GM18861 (cell line): ENCODE data around the gene KIZ.

Source experiments
- ATAC-seq: cut with Tn5 transposase; IDR thresholded peaks from one replicate; pipeline ENCODE4 v1.9.1; 2021; ENCODE audit not compliant: unreplicated experiment

The KIZ gene, protein sequence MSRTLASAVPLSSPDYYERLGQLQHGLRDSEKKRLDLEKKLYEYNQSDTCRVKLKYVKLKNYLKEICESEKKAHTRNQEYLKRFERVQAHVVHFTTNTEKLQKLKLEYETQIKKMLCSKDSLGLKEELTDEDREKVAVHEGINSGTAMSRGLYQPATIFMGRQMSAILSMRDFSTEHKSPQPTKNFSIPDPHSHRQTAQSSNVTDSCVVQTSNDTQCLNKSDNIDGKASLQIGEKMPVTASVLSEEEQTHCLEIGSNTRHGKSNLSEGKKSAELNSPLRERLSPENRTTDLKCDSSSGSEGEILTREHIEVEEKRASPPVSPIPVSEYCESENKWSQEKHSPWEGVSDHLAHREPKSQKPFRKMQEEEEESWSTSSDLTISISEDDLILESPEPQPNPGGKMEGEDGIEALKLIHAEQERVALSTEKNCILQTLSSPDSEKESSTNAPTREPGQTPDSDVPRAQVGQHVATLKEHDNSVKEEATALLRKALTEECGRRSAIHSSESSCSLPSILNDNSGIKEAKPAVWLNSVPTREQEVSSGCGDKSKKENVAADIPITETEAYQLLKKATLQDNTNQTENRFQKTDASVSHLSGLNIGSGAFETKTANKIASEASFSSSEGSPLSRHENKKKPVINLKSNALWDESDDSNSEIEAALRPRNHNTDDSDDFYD

GRCh38 chr20:21125849-21126580, at the start of gene KIZ:
Gene KIZ (plus strand): TSS chr20:21126082. CDS start chr20:21126116, 34 bp downstream.
- peak; percentile 93 for ATAC-seq

DNA sequence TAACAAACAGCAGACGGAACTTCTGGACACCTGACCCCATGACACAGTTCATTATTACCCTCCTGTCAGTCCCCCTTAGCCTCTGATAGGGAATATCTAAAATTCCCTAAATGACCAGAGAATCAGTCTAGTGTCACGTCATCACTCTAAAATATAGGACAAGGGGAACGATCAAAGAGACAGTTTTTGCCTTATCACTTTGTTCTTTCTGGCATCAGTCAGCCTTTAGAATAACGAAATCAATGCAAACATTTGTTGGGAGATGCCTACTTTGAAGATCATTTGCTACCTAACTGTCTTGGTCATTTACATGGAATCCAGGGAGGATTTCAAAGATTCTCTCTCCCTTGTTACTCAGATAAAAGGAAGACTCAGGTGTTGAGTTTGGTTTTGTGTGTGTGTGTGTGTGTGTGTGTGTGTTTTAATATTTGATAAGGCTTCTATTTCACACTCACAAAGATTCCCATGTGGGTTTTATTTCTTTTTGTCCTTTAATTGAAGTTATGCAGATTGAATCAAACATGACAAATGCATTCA, 48.0 kb upstream of the KIZ start:
- no peak for ATAC-seq

DNA sequence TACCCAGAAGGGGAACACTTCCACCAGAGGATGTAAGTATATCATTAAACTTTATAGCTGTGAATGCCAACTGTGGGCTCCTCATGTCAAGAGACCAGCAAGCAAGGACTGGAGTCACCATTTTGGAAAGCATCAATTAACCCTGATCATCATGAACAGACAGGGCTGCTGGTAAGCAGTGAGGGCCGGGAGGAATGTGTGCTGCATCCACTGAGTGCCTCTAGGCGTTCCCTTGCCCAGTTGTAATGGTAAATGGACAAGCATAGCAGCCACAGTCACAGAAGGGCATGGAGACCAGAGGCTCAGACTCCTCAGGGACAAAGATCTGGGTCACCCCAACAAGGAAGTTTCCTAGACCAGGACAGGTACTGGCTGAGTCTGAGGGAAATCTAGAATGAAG, 43.3 kb upstream of the KIZ start:
- ATAC-seq, result no peak

DNA sequence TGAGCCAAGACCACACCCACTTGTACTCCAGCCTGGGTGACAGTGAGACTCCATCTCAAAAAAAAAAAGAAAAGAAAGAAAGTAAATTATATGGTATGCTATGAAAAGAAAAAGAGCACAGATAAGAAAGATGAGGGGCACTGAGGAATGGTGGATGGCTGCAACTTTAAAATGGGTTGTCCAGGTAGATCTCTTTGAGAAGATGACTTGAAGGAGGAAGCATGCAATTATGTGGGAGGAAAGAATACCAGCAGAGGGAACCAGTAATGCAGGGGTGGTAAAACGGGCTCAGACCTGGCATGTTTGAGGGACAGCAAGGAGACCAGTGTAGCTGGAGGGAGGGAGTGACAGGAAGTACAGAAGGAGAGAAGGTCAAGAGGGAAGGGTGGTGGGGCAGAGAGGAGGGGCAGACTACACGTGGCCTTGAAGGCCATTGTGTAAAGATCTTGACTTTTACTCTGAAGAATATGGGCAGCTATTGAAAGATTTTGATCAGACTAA, 42.0 kb upstream of the KIZ start:
- ATAC-seq, result no peak

DNA sequence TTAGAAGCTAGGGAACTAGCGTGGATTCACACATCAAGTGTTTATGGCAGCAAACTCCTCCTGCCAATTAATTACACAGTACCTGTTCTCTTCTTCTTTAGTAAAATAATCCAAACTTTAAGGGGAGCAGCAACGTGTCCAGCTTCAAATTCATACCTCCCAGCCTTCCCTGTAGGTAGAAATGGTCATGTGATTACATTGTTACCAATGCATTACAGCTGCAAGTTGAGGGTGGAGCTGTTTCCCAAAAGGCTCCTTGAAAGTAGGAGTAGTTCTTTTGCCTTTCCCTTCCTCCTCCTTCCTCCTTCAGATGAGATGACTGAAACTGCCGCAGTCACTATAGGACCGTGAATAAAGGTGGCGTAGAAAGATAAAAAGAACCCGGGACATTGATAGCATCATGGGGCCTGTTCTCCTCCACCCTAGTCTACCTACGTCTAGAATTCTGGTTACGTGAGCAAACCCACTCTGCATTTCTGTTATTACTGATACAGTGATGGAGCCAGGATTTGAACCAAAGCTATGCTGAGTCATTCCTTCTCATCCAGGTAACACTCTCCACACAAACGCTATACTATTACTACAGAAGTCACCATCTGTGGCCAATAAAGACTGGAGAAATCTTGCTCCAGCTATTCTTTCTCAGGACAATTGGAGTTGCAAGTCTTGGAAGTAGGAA, 37.9 kb upstream of the KIZ start:
- ATAC-seq, result no peak

DNA sequence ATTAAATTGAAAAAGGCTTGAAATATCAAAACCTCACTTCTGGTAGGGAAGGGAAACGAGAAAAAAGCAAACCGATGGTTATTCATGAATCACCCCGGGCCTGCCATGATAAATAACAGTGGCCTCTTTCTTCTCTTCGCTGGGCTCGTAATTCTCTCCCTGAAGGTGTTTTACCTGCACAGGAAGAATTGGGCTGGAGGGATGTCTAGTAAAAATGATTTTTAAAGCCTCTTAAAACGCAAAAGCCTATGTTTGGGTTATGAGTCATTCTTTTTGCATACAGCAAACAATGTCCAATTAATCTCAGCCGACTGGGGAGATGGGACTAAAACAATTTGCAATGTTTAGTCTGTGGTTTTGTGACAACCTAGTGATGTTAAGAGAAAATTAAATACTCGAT, 36.5 kb upstream of the KIZ start:
- no peak for ATAC-seq

GRCh38 chr20:21090111-21090618, 35.7 kb upstream of the KIZ start:
- no peak for ATAC-seq

- ATAC-seq, result no peak
Observed at GRCh38 chr20:21090721-21091120, 35.2 kb upstream of the KIZ start.

GRCh38 chr20:21092806-21093205, 33.1 kb upstream of the KIZ start:
- ATAC-seq, result no peak

GRCh38 chr20:21096321-21097043, 29.4 kb upstream of the KIZ start:
- ATAC-seq, result peak; percentile 52

DNA sequence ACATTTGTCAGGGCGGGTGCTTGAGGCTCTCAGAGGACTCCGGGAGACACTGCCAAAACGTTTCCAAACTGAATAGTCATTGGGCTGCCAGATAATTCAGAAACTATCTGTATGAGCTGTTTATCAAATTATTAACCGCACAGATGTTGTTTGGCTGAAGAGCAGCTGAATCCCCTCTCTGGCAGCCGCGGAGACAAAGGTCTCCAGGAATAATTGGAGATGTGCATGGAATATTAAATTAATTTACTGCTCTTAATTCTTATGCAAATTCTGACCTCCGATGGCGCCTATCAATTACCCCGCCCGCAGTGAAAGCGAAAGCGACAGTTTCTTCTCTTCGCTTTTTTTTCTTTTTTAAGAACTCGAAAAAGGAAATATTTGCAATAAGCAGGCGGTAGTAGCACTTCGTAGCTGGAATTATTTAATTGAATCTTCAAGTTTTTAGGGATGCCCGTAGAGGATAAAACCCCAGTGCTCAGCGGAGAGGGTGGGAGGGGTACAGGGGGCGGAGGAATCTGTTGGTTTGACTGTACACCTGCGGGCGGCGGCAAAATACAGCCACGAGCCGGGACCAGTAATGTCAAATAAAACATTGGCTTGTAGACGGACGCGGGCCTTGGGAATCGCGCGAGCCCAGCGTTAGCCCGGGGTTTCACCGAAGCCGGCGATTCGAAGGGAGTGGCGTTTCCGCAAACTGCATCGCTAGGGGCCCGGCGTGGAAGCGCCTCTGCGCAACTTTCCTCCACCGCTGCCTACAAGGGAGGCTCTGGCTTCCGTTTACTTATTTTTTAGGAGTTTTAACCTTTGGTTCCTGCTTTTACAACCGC, 25.9 kb upstream of the KIZ start:
- no peak for ATAC-seq

- no peak for ATAC-seq
Observed at GRCh38 chr20:21100578-21101452, 25.1 kb upstream of the KIZ start.

- no peak for ATAC-seq
Observed at GRCh38 chr20:21101453-21101931, 24.4 kb upstream of the KIZ start.

DNA sequence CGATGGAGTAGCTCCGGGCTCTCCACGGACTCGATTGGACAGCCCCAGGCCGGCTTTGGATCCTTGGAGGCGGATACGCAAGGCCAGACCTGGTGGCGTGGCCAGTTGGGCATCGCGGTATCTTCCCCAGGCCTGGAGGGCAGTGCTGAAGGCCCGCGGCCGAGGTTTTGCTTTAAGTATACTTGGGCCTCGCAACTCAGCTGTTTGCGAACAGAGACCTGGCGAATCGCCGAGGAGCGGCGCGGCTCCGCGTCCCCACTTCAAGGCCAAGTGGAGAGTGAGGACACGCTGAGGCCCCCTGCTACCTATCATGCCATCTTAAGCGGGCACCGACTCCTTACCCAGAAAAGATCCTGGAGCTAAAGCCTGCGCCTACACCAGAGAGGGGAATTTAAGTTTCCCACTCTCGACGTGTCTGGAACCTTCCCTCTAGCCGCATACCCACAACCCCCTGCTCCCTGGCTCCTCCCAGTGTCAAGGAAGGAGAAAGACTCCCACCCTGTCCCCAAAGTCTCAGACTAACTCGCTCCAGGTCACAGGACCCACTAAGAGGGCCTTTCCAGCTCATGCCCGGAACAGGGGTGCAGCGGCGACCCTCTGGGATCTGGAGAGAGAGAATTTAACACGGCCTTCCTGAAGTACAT, 23.8 kb upstream of the KIZ start:
- no peak for ATAC-seq

GRCh38 chr20:21102603-21103311, 23.1 kb upstream of the KIZ start:
- peak; percentile 31 for ATAC-seq

DNA sequence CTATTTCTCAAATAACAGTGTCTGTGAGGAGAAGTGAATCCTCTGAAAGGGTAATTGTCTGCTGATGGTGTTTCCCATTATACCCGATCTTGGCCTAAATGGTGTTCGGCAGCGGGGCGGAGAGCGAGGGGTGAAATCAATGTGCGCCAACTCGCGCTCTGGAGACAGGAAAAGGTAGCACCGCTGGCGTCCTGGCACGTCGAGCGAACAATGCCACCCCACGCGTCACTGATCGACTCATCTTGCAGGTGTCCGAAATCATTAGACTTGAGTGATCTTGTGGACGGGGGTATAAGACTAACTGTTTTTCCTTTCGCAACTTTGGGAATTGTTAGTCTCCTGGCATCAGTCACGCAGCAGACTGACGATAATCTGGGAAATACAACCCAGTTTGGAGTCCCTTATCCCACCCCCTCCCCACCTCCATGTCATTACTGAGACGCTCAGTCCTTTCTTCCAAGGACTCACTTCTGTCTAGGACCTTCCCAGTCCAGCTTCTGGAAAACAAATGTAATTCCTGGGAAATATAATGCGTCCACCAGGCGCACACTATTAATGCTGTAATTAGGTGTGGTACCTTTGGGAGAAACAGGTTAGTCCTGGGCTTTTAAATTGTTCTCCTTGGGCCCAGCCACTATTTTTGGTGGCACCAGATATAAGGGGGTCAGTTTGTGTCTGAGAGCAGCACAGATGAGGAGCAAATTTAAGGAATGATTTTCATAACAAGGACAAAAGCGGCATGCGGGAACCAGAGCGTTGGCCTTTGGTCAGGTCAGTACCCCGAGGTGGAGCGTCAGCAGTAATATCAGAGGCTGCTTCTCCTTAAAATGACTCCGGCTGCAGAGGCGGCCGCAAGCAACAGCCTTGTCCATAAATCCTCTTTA, 22.1 kb upstream of the KIZ start:
- ATAC-seq, result no peak
